ENCODE results near the gene CST8. TPM values are rescaled to one million over a fixed set of nuclear protein-coding genes. Genes with fewer than 3 reads are reported as not detected.

The CST8 gene
- total and polyA plus RNA-seq, 2 experiments from 2014 or later, result not detected

- peak; percentile 68 for ATAC-seq
- Histone ChIP-seq H3K4me1 (ENCODE audit: insufficient read depth) (peaks cover 13% of the 10 kb centered on the region; the same call in 1 of the 2 replicates), H3K79me2 (replicated peaks; ENCODE audit: insufficient read depth) (no peaks in the 10 kb centered on the region), H3K9me2 (ENCODE audit: insufficient read depth) (peaks cover 10% of the 10 kb centered on the region), H3F3A (replicated peaks; ENCODE audit: low read depth) (no peaks in the 10 kb centered on the region), H3K27me3 (ENCODE audit: insufficient read depth) (no peaks in the 10 kb centered on the region), H3K4me2 (no peak overlapping the region; the same call in 1 of the 2 replicates), H3K27ac (ENCODE audit: low read depth) (peak overlapping the region; percentile 47; the same call in 1 of the 2 replicates), H3K4me3 (no peak overlapping the region), H3K36me3 (ENCODE audit: insufficient read depth) (no peaks in the 10 kb centered on the region), H2AFZ (peak overlapping the region; percentile 33; the same call in 1 of the 2 replicates), H4K20me1 (replicated peaks; ENCODE audit: insufficient read depth) (no peaks in the 10 kb centered on the region)
- no peak for TF ChIP-seq CTCF (conservative IDR thresholded peaks at IDR 0.05; ENCODE audit: low read depth in 2 of 2)
- no peak for TF ChIP-seq ZNF462 (CRISPR knock-in tag; IDR thresholded peaks at IDR 0.05)
- TF ChIP-seq ETS1 (IDR thresholded peaks at IDR 0.05), result no peak
- no peak for TF ChIP-seq ZNF331 (CRISPR knock-in tag; IDR thresholded peaks at IDR 0.05; ENCODE audit: low read depth)
- DNase-seq (ENCODE audit: low spot score), result no peak
- H3K4me3 Mint-ChIP-seq, result no peak overlapping the region
- H3K4me1 Mint-ChIP-seq, result peaks cover 37% of the 10 kb centered on the region
- H3K27ac Mint-ChIP-seq, result peak overlapping the region; percentile 9; the same call in 1 of the 2 replicates
- H3K9me3 Mint-ChIP-seq, result no peaks in the 10 kb centered on the region
- no peaks in the 10 kb centered on the region for H3K36me3 Mint-ChIP-seq (ENCODE audit: low read depth)
- no peaks in the 10 kb centered on the region for H3K27me3 Mint-ChIP-seq (ENCODE audit: insufficient read depth, low read depth, poor library complexity)
Observed at GRCh38 chr20:23514848-23515247, 23.9 kb downstream of the CST8 start.

Measured in GM23338 (cell line).